GM18498 (cell line): ENCODE data around the gene MVB12B.

Source experiments
- ATAC-seq: cut with Tn5 transposase; IDR thresholded peaks from one replicate; pipeline ENCODE4 v1.9.1; 2021; ENCODE audit warnings: mild to moderate bottlenecking, moderate library complexity; ENCODE audit not compliant: unreplicated experiment

The MVB12B gene

GRCh38 chr9:126500600-126501382, 174.2 kb downstream of the MVB12B start:
- ATAC-seq: no peak

DNA sequence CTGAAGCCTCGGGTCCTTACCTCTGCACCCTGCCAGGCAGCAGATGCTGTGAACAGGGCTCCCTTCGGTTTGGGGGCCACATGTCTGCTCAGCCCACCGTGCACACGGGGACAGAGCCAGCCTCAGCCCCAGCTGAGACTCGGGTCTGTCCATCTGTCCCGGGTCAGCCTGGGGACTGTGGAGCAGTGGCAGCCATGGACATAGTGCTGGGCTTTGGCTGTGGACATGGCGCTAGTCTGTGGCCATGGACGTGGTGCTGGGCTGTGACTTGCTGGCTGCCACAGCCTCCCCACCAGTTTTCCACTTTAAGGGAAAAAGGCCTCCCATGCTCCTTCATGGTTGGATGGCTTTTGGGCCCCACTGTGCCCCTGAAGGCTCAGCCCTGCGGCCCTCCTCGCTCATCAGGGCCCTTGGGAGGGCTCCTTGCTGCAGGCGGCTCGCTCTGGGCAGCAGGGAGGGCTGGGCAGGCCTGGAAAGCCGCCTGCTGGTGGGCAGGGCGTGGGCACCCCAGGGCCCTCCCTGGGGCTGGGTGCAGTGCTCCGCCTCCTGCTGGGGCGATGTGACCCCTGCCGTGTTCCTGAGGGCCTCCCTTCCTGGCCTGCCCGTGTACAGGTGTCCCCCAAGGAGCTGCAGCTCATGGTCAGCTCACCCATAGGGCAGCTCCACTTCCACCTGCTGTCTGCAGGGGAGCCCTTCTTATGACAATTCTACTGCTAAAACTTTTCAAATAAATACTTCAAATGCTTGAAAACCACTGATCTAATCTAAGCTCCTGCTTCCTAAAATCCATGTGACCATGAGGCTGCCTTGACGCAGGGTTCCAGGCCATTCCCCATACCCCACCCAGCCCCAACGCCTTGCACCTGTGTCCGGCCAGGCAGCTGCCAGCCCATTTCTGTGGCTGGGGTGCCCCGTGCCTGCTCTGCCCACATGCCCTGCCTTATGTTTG, 175.0 kb downstream of the MVB12B start:
- ATAC-seq: no peak

- no peak for ATAC-seq
Observed at GRCh38 chr9:126502417-126503332, 176.0 kb downstream of the MVB12B start.

DNA sequence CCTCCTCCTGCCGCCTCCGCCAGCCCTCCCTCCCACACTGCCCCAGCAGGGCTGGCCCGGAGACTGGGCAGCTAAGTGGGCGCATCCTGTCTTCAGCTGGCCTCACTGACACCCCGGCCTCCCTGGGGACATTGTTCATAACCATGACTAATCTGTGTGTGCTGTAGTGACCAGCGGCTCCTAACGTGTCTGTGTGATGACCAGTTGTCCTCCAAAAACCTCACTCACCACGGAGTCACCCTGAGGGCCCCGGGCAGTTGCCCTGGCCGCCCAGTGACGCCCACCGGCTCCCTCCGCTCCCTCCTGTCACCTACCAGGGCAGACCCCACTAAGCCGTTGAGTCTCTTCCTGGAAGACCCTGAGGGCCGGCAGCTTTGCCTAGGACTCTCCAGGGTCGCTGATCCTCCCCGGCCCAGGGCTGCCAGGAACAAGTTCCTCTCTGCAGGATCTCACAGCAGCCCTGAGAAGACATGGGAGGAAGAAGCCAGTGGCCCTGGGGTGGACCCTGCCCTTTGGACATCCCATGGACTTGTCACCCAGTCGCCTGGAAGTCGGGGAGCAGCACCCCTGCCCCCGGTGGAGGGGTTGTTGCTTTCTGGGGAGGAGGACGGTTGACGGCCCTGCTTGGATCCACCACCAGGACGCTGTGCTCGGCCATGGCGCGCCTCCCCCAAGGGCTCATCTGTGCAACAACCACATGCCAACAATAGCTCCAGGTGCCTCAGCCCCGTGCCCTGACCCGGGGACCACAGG, 176.9 kb downstream of the MVB12B start:
- no peak for ATAC-seq

GRCh38 chr9:126504086-126504976, 177.7 kb downstream of the MVB12B start:
- ATAC-seq: no peak

- no peak for ATAC-seq
Observed at GRCh38 chr9:126504977-126505455, 178.4 kb downstream of the MVB12B start.

DNA sequence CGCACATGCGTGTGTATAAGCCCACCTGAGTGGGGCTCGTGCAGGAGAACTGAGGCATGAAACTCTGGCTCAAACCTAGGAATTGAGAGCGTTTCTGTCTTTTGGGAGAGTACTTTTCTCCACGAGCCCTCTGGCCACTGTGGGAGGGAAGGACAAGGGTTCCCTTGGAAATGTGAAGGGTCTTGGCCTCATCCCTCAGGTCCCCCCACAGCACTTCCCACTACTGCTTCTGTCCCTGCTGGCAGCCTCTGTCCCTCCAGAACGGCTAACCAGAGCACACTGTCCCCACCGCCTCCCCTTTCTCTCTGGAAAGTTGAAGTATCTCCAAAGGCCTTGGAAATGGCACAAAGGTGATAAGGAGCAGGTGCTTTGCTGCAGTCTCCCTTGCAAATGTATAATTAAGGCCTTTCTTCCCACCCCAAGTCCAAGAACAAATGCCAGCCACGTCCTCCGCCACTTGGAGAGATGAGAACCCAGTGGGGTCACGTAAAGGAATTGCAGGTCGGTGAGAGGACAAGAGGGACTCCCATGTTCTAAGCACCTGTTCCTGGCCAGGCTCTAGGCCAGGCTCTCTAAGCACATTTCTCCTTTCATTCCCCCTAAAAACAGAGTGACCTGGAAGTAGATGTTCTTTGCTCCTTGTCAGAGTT, 179.2 kb downstream of the MVB12B start:
- no peak for ATAC-seq

GRCh38 chr9:126506361-126507317, 180.0 kb downstream of the MVB12B start:
- no peak for ATAC-seq

DNA sequence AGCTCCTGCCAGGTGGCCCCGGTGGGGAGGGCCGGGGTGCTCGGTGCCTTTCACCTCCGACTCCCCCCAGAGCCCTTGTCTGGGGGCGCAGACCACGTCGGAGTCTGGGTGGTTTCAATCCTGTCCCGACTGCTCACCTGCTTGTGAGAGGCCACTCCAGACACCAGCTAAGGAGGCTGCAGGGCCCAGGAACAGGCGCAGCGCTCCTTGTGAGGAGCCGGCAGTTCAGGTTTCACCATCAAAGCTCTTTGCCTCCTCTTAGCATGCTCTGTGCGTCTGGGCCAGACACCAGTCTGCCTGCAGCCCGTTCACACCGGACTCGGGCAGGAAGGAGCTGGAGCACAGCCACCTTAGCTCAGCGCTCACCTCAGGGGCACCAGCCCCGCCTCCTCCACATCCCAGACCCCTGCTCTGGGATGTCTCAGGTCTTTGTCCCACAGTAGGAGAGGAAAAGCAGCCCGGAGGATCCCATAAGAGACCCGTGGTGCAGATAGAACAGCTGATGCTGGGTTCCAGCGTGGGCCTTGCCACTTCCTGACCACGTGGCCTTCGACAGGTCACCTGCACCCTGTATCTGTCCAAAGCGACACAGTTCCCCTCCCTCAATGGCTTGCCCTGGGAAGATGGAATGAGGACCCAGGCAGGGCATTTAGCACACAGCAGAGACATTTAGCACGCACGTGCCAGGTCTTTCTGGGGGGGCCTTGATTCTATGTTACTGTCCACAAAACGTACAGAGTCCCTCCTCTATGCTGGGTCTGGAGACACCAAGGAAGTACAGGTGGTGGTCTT, 180.9 kb downstream of the MVB12B start:
- no peak for ATAC-seq

- no peak for ATAC-seq
Observed at GRCh38 chr9:126508171-126508591, 181.6 kb downstream of the MVB12B start.

- ATAC-seq: no peak
Observed at GRCh38 chr9:126508928-126509327, 182.3 kb downstream of the MVB12B start.

DNA sequence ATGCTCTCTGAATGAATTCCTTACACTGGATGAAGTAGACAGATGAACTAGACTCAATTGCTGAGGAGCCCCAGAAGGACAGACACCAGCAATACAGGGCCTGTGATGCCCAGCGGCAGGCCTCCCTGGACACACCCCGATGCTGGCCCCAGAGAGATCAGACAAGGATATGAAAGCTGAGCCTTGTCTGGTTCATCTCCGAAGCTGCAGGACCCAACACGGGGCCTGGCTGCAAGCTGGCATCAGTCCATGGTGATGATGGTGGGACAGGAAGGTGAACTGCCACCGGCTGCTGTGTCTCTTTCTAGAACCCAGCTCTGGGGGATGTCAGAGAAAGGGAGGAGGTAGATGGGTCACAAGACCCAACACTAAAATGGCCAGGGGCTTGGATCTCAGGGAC, 183.1 kb downstream of the MVB12B start:
- ATAC-seq: no peak

GRCh38 chr9:126510564-126510963, 183.9 kb downstream of the MVB12B start:
- no peak for ATAC-seq

GRCh38 chr9:126511411-126511810, 184.8 kb downstream of the MVB12B start:
- no peak for ATAC-seq

- ATAC-seq: no peak
Observed at GRCh38 chr9:126513159-126514036, 186.8 kb downstream of the MVB12B start.
